HuH-7 (cell line): ENCODE data around the gene NRG3.

ENCODE experiments used
- DNase-seq: peaks from one replicate; pipeline ENCODE4 v3.0.0; 2011; ENCODE audit warnings: low spot score

The NRG3 gene

GRCh38 chr10:82472406-82473335 lies 597.7 kb downstream of the NRG3 start:
- DNase-seq: no peak

GRCh38 chr10:82477776-82478175 lies 602.8 kb downstream of the NRG3 start:
- no peak for DNase-seq

- no peak for DNase-seq
Observed at GRCh38 chr10:82492647-82493046, 617.7 kb downstream of the NRG3 start.

GRCh38 chr10:82496114-82496513 lies 621.1 kb downstream of the NRG3 start:
- no peak for DNase-seq

- DNase-seq: no peak
Observed at GRCh38 chr10:82497439-82497838, 622.4 kb downstream of the NRG3 start.

GRCh38 chr10:82498976-82499375 lies 624.0 kb downstream of the NRG3 start:
- DNase-seq: no peak

GRCh38 chr10:82505009-82505408 lies 630.0 kb downstream of the NRG3 start:
- no peak for DNase-seq

- DNase-seq: no peak
Observed at GRCh38 chr10:82506680-82507376, 631.8 kb downstream of the NRG3 start.

GRCh38 chr10:82515256-82515655 lies 640.3 kb downstream of the NRG3 start:
- DNase-seq: no peak

- DNase-seq: no peak
Observed at GRCh38 chr10:82529062-82529461, 654.1 kb downstream of the NRG3 start.

- DNase-seq: no peak
Observed at GRCh38 chr10:82535457-82535856, 660.5 kb downstream of the NRG3 start.

- no peak for DNase-seq
Observed at GRCh38 chr10:82536668-82537067, 661.7 kb downstream of the NRG3 start.

- no peak for DNase-seq
Observed at GRCh38 chr10:82538272-82538671, 663.3 kb downstream of the NRG3 start.

GRCh38 chr10:82543631-82544030 lies 668.6 kb downstream of the NRG3 start:
- no peak for DNase-seq

- DNase-seq: no peak
Observed at GRCh38 chr10:82544377-82544776, 669.4 kb downstream of the NRG3 start.

- no peak for DNase-seq
Observed at GRCh38 chr10:82551506-82551905, 676.5 kb downstream of the NRG3 start.

GRCh38 chr10:82552267-82552666 lies 677.3 kb downstream of the NRG3 start:
- DNase-seq: no peak

GRCh38 chr10:82554381-82554780 lies 679.4 kb downstream of the NRG3 start:
- DNase-seq: no peak

- no peak for DNase-seq
Observed at GRCh38 chr10:82558014-82558607, 683.1 kb downstream of the NRG3 start.

GRCh38 chr10:82564353-82565196 lies 689.6 kb downstream of the NRG3 start:
- DNase-seq: no peak

- DNase-seq: no peak
Observed at GRCh38 chr10:82565197-82565575, 690.2 kb downstream of the NRG3 start.

- DNase-seq: no peak
Observed at GRCh38 chr10:82572744-82573143, 697.8 kb downstream of the NRG3 start.
